K562 (cell line): ENCODE measurements around the gene KCNC3. TPM values are rescaled to one million over a fixed set of nuclear protein-coding genes. Genes with fewer than 3 reads are reported as not detected.

Experiments
- CBX8 ChIP-seq: fragments of 200-600 bp; sonication (generic); IDR thresholded peaks from 2 replicates; pipeline ENCODE4 v1.6.1; 2012; ENCODE audit warnings: borderline replicate concordance, mixed run types, low read depth, mild to moderate bottlenecking, moderate library complexity, mixed read lengths, low read length, control low read depth, inconsistent platforms; ENCODE audit not compliant: poor library complexity, severe bottlenecking; ENCODE audit errors: extremely low read depth
- CEBPB ChIP-seq: fragments of 450-650 bp; IDR thresholded peaks from 2 replicates; pipeline ENCODE4 v1.6.1; 2016; ENCODE audit warnings: missing genetic modification characterization, missing compliant biosample characterization
- GTF2B ChIP-seq: IDR thresholded peaks from 2 replicates; pipeline ENCODE4 v1.6.1; 2011; ENCODE audit not compliant: insufficient read length; ENCODE audit errors: extremely low read depth
- HMG20B ChIP-seq: fragments of 250-450 bp; sonication (Bioruptor Pico); IDR thresholded peaks from 2 replicates; pipeline ENCODE4 v1.5.0; 2021; ENCODE audit warnings: mild to moderate bottlenecking
- HNRNPLL ChIP-seq: fragments of 200-400 bp; formaldehyde crosslinking; IDR thresholded peaks from 2 replicates; pipeline ENCODE4 v1.6.1; 2017; ENCODE audit warnings: low read length, low read depth, mild to moderate bottlenecking; ENCODE audit not compliant: poor library complexity, severe bottlenecking
- KLF16 ChIP-seq: IDR thresholded peaks from 2 replicates; pipeline ENCODE4 v1.6.1; 2016; ENCODE audit warnings: antibody characterized with exemption
- LARP7 ChIP-seq: fragments of 450-650 bp; IDR thresholded peaks from 2 replicates; pipeline ENCODE4 v1.6.1; 2016
- MTA3 ChIP-seq: fragments of 450-650 bp; formaldehyde crosslinking; IDR thresholded peaks from 2 replicates; pipeline ENCODE4 v1.6.1; 2017; ENCODE audit warnings: mild to moderate bottlenecking, borderline replicate concordance
- NR2F6 ChIP-seq: fragments of 450-650 bp; formaldehyde crosslinking; IDR thresholded peaks from 2 replicates; pipeline ENCODE4 v1.4.0; 2020; ENCODE audit warnings: mild to moderate bottlenecking
- NR3C1 ChIP-seq: sonication (generic); formaldehyde crosslinking; IDR thresholded peaks from 2 replicates; pipeline ENCODE4 v1.8.1; 2022; ENCODE audit warnings: missing genetic modification reagents
- PPARD ChIP-seq: fragments of 250-450 bp; sonication (Bioruptor Pico); IDR thresholded peaks from 2 replicates; pipeline ENCODE4 v1.8.0; 2022; ENCODE audit warnings: inconsistent platforms, mild to moderate bottlenecking, moderate library complexity
- SIX5 ChIP-seq, 2 experiments: IDR thresholded peaks; 2 replicates each; pipeline ENCODE4 v1.6.1; 2011; ENCODE audit warnings: low read length in 2 of 2, borderline replicate concordance in 1 of 2, low read depth in 1 of 2, mild to moderate bottlenecking in 1 of 2, moderate library complexity in 1 of 2; ENCODE audit not compliant: insufficient read depth in 1 of 2
- TAF1 ChIP-seq: IDR thresholded peaks from 2 replicates; pipeline ENCODE4 v1.6.1; 2011; ENCODE audit warnings: mild to moderate bottlenecking, low read length, moderate library complexity; ENCODE audit not compliant: insufficient read depth, control insufficient read depth, severe bottlenecking; ENCODE audit errors: extremely low read depth
- TFAP4 ChIP-seq: sonication (generic); formaldehyde crosslinking; IDR thresholded peaks from 2 replicates; pipeline ENCODE4 v1.8.0; 2022; ENCODE audit warnings: missing genetic modification reagents, mild to moderate bottlenecking, moderate library complexity, borderline replicate concordance
- UBTF ChIP-seq, 2 experiments: IDR thresholded peaks; 2 replicates each; pipeline ENCODE4 v1.6.1; 2012; ENCODE audit warnings: improper control_type of control experiment in 2 of 2, low read depth in 2 of 2, low read length in 2 of 2, borderline replicate concordance in 1 of 2
- ZBTB9 ChIP-seq: fragments of 450-650 bp; formaldehyde crosslinking; IDR thresholded peaks from 2 replicates; pipeline ENCODE4 v1.4.0; 2020; ENCODE audit warnings: mild to moderate bottlenecking, moderate library complexity
- ZC3H4 ChIP-seq: sonication (generic); formaldehyde crosslinking; IDR thresholded peaks from 2 replicates; pipeline ENCODE4 v1.9.0; 2021; ENCODE audit warnings: missing genetic modification reagents, borderline replicate concordance
- ZKSCAN8 ChIP-seq: fragments of 200-800 bp; sonication (Bioruptor generic); IDR thresholded peaks from 2 replicates; pipeline ENCODE4 v1.6.1; 2016; ENCODE audit warnings: missing genetic modification characterization, missing compliant biosample characterization
- ZNF644 ChIP-seq: fragments of 200-800 bp; sonication (Bioruptor generic); IDR thresholded peaks from 2 replicates; pipeline ENCODE4 v1.6.1; 2016; ENCODE audit warnings: low read depth, missing genetic modification characterization, missing compliant biosample characterization
- polyA plus RNA-seq, 8 experiments: library from polyadenylated mRNA; depleted of rRNA in 4 of 8; stranded (reverse) in 5 of 8; unstranded in 3 of 8; fragments of >200 nt; fragmentation: Nextera tagmentation in 2 of 8; fragmentation: Illumina TruSeq in 1 of 8; extraction: Ambion mirVana in 2 of 8; extraction: Trizol in 1 of 8; gene quantifications; 2 replicates each; pipeline versions ENCODE4 v1.2.1 to v1.2.3, GENCODE V29; 2011 to 2014; ENCODE audit warnings: inconsistent platforms in 1 of 8, missing spikeins in 1 of 8
- total RNA-seq, 7 experiments: library from RNA; depleted of rRNA in 6 of 7; stranded (reverse); fragments of >200 nt in 6 of 7; fragmentation: Illumina TruSeq in 2 of 7; extraction: Trizol in 2 of 7; gene quantifications; 2 replicates each; pipeline versions ENCODE4 v1.2.1 to v1.2.3, GENCODE V29; 2011 to 2021; ENCODE audit warnings: low replicate concordance in 1 of 7

KCNC3 gene
- total and polyA plus RNA-seq, 9 of the 15 experiments (the other 6 are each of a cell fraction or from before 2014, with no cell fraction given): 0.03 to 26.2 (median 2.0) TPM

- TF ChIP-seq HNRNPLL (peak; percentile 87), PPARD (CRISPR knock-in tag) (no peak), NR2F6 (CRISPR knock-in tag) (no peak), UBTF (IDR thresholded peaks at IDR 0.05; ENCODE audit: borderline replicate concordance in 1 of 2, low read depth in 2 of 2, low read length in 2 of 2) (peak in 1 of 2 experiments; percentile 83; a peak in 2 of 4 replicates), HMG20B (CRISPR knock-in tag) (no peak), ZKSCAN8 (no peak), MTA3 (peak; percentile 89), ZBTB9 (CRISPR knock-in tag) (peak; percentile 87; the same call in 1 of the 2 replicates), CEBPB (no peak; the same call in 1 of the 2 replicates), SIX5 (IDR thresholded peaks at IDR 0.05; ENCODE audit: borderline replicate concordance in 1 of 2, insufficient read depth in 1 of 2, low read depth in 1 of 2, low read length in 2 of 2) (peak; percentile 67 to 76), GTF2B (peak; percentile 9), NR3C1 (CRISPR knock-in tag) (no peak), LARP7 (no peak), TAF1 (peak; percentile 94), TFAP4 (CRISPR knock-in tag) (peak; percentile 78), KLF16 (no peak), ZNF644 (tag) (no peak), CBX8 (no peak), ZC3H4 (peak; percentile 58; the same call in 1 of the 2 replicates)
These were observed 47.2 kb upstream of the KCNC3 start, which contains the start of gene NR1H2 (continued) for GRCh38 chr19:50376166-50377050.
